D721Med (cell line): Measurements from ENCODE around the gene SELENOS.

ENCODE experiments used
- DNase-seq: peaks from one replicate; pipeline ENCODE4 v3.0.0; 2011; ENCODE audit warnings: low spot score; ENCODE audit not compliant: insufficient read length
- FAIRE-seq: peaks from 2 replicates; lab custom pipeline; 2011; peaks lifted over from hg19 to GRCh38; lab: Jason Lieb, UNC
- CTCF ChIP-seq: IDR thresholded peaks from 2 replicates; pipeline ENCODE4 v1.5.1; 2012; ENCODE audit warnings: mild to moderate bottlenecking, control low read depth; ENCODE audit not compliant: insufficient read depth; ENCODE audit errors: missing control alignments

The SELENOS gene

GRCh38 chr15:101246824-101247745 lies 30.2 kb downstream of the SELENOS start:
- FAIRE-seq: no peak
- DNase-seq: no peak
- TF ChIP-seq CTCF: no peak

- FAIRE-seq (no peak), DNase-seq (no peak)
- no peak for TF ChIP-seq CTCF
These were observed 30.9 kb downstream of the SELENOS start for GRCh38 chr15:101246391-101246790.

GRCh38 chr15:101244889-101245668 lies 32.2 kb downstream of the SELENOS start:
- no peak for TF ChIP-seq CTCF
- DNase-seq (no peak), FAIRE-seq (no peak)

GRCh38 chr15:101244036-101244781 lies 33.1 kb downstream of the SELENOS start:
- TF ChIP-seq CTCF: no peak
- DNase-seq (no peak), FAIRE-seq (no peak)

GRCh38 chr15:101243420-101243819 lies 33.9 kb downstream of the SELENOS start:
- DNase-seq: no peak
- TF ChIP-seq CTCF: no peak
- no peak for FAIRE-seq

GRCh38 chr15:101242999-101243336 lies 34.3 kb downstream of the SELENOS start:
- FAIRE-seq: no peak
- TF ChIP-seq CTCF: no peak
- DNase-seq: no peak
